ENCODE results near the gene SMARCAL1. TPM values are rescaled to one million over a fixed set of nuclear protein-coding genes. Genes with fewer than 3 reads are reported as not detected.

Gene SMARCAL1
- total and polyA plus RNA-seq, 2 experiments from 2014 or later: 10.3 to 17.2 TPM

- Histone ChIP-seq H4K20me1 (replicated peaks; ENCODE audit: insufficient read depth) (peaks cover 29% of the 10 kb centered on the region; the same call in 1 of the 2 replicates), H3K36me3 (ENCODE audit: insufficient read depth) (peaks cover 22% of the 10 kb centered on the region; the same call in 1 of the 2 replicates), H3F3A (replicated peaks; ENCODE audit: low read depth) (peaks cover 30% of the 10 kb centered on the region), H3K9me2 (ENCODE audit: insufficient read depth) (no peaks in the 10 kb centered on the region), H3K4me3 (no peak overlapping the region), H2AFZ (no peak overlapping the region), H3K27me3 (ENCODE audit: insufficient read depth) (no peaks in the 10 kb centered on the region), H3K4me1 (ENCODE audit: insufficient read depth) (no peaks in the 10 kb centered on the region), H3K79me2 (replicated peaks; ENCODE audit: insufficient read depth) (peaks cover 3% of the 10 kb centered on the region; the same call in 1 of the 2 replicates), H3K27ac (ENCODE audit: low read depth) (peak overlapping the region; percentile 90; the same call in 1 of the 2 replicates), H3K4me2 (no peak overlapping the region)
- Mint-ChIP-seq H3K27ac (no peak overlapping the region), H3K4me3 (no peak overlapping the region), H3K36me3 (ENCODE audit: low read depth) (peaks cover 35% of the 10 kb centered on the region), H3K27me3 (ENCODE audit: insufficient read depth, low read depth, poor library complexity) (peaks cover 5% of the 10 kb centered on the region), H3K4me1 (peaks cover 7% of the 10 kb centered on the region; the same call in 2 of the 3 replicates), H3K9me3 (no peaks in the 10 kb centered on the region)
- DNase-seq (ENCODE audit: low spot score) (no peak), ATAC-seq (no peak)
- TF ChIP-seq CTCF (conservative IDR thresholded peaks at IDR 0.05; ENCODE audit: low read depth in 2 of 2) (no peak), NANOG (IDR thresholded peaks at IDR 0.05; ENCODE audit: borderline replicate concordance) (no peak), STAT1 (IDR thresholded peaks at IDR 0.05; ENCODE audit: unreplicated experiment) (no peak), POLR2AphosphoS5 (IDR thresholded peaks at IDR 0.05; ENCODE audit: low read depth) (peak; percentile 9; the same call in 1 of the 2 replicates), ETS1 (IDR thresholded peaks at IDR 0.05) (no peak), JUNB (IDR thresholded peaks at IDR 0.05; ENCODE audit: unreplicated experiment) (no peak), ZNF331 (CRISPR knock-in tag; IDR thresholded peaks at IDR 0.05; ENCODE audit: low read depth) (no peak)
Observed at GRCh38 chr2:216508229-216508628, 95.9 kb downstream of the SMARCAL1 start.

- Histone ChIP-seq H3F3A (replicated peaks; ENCODE audit: low read depth) (no peaks in the 10 kb centered on the region), H3K4me1 (ENCODE audit: insufficient read depth) (no peaks in the 10 kb centered on the region), H3K9me2 (ENCODE audit: insufficient read depth) (no peaks in the 10 kb centered on the region), H2AFZ (no peak overlapping the region), H4K20me1 (replicated peaks; ENCODE audit: insufficient read depth) (no peaks in the 10 kb centered on the region; the same call in 1 of the 2 replicates), H3K4me2 (no peak overlapping the region), H3K27ac (ENCODE audit: low read depth) (no peak overlapping the region), H3K4me3 (no peak overlapping the region), H3K79me2 (replicated peaks; ENCODE audit: insufficient read depth) (no peaks in the 10 kb centered on the region), H3K27me3 (ENCODE audit: insufficient read depth) (no peaks in the 10 kb centered on the region), H3K36me3 (ENCODE audit: insufficient read depth) (no peaks in the 10 kb centered on the region)
- Mint-ChIP-seq H3K27me3 (ENCODE audit: insufficient read depth, low read depth, poor library complexity) (peaks cover 3% of the 10 kb centered on the region), H3K27ac (0 out of 2 replicates have a peak overlapping the region, but pooled peaks have one; percentile 12), H3K4me3 (no peak overlapping the region), H3K36me3 (ENCODE audit: low read depth) (no peaks in the 10 kb centered on the region; the same call in 2 of the 3 replicates), H3K9me3 (no peaks in the 10 kb centered on the region), H3K4me1 (no peaks in the 10 kb centered on the region)
- TF ChIP-seq CREB1 (CRISPR knock-in tag; IDR thresholded peaks at IDR 0.05; ENCODE audit: low read depth) (no peak), CTCF (conservative IDR thresholded peaks at IDR 0.05; ENCODE audit: low read depth in 2 of 2) (peak; percentile 68 to 90)
- ATAC-seq (peak; percentile 64), DNase-seq (ENCODE audit: low spot score) (peak; percentile 79)
Observed at GRCh38 chr2:216516730-216517350, 104.6 kb downstream of the SMARCAL1 start.

Measured in GM23338 (cell line).